Measurements from ENCODE around the gene KRTAP1-1.

DNA sequence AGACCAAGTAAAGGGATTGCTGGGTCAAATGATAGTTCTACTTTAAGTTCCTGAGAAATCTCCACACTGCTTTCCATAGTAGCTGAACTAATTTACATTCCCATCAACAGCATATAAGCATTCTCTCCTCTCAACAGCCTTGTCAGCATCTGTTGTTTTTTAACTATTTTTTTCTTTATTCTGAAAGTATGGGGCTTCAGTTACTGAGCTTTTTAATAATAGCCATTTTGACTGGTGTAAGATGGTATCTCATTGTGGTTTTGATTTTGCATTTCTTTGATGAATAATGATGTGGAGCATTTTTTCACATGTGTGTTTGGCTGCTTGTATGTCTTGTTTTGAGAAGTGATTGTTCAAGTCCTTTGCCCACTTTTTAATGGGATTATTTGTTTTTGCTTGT, 11.3 kb upstream of the KRTAP1-1 start:
- TF ChIP-seq, protein P1, sequence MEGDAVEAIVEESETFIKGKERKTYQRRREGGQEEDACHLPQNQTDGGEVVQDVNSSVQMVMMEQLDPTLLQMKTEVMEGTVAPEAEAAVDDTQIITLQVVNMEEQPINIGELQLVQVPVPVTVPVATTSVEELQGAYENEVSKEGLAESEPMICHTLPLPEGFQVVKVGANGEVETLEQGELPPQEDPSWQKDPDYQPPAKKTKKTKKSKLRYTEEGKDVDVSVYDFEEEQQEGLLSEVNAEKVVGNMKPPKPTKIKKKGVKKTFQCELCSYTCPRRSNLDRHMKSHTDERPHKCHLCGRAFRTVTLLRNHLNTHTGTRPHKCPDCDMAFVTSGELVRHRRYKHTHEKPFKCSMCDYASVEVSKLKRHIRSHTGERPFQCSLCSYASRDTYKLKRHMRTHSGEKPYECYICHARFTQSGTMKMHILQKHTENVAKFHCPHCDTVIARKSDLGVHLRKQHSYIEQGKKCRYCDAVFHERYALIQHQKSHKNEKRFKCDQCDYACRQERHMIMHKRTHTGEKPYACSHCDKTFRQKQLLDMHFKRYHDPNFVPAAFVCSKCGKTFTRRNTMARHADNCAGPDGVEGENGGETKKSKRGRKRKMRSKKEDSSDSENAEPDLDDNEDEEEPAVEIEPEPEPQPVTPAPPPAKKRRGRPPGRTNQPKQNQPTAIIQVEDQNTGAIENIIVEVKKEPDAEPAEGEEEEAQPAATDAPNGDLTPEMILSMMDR (IDR thresholded peaks at IDR 0.05; ENCODE audit: insufficient read depth, low read length, poor library complexity, severe bottlenecking): no peak
- no peak for TF ChIP-seq EZH2phosphoT487 (conservative IDR thresholded peaks at IDR 0.05; ENCODE audit: low read length)

Data from SU-DHL-6 (cell line).